NB4 (cell line): ENCODE data around the gene SLC38A11.

Experiments
- MYC ChIP-seq: IDR thresholded peaks from 2 replicates; pipeline ENCODE4 v1.6.1; 2011; ENCODE audit warnings: low read depth, low read length
- POLR2A ChIP-seq: IDR thresholded peaks from 2 replicates; pipeline ENCODE4 v1.6.1; 2011; ENCODE audit warnings: mild to moderate bottlenecking; ENCODE audit not compliant: insufficient read length; ENCODE audit errors: extremely low read depth
- TF ChIP-seq, protein P1 (sequence below): IDR thresholded peaks from one replicate; pipeline ENCODE4 v1.5.1; 2012; ENCODE audit warnings: low read depth, low read length
- TF ChIP-seq, protein P2 (sequence below): IDR thresholded peaks from 2 replicates; pipeline ENCODE4 v1.6.1; 2011; ENCODE audit warnings: low read depth, low read length

DNA sequence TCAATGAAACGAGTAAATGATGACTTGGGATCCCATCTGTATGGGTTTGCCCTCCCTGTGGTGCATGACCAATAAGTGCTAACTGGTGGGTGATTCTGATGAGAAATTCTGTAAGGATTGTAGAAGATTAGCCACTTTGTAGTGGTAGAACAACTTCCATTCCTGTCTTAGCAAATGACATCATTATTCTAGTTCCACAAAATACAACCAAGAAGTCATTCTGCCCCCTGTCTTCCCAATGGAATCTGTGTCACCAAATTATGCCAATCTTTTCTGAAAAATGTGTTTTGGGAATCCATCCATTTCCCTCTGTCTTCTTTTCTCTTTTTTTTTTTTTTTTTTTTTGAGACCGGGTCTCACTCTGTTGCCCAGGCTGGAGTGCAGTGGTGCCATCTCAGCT is 48.4 kb downstream of the SLC38A11 start:
- TF ChIP-seq, protein P1, sequence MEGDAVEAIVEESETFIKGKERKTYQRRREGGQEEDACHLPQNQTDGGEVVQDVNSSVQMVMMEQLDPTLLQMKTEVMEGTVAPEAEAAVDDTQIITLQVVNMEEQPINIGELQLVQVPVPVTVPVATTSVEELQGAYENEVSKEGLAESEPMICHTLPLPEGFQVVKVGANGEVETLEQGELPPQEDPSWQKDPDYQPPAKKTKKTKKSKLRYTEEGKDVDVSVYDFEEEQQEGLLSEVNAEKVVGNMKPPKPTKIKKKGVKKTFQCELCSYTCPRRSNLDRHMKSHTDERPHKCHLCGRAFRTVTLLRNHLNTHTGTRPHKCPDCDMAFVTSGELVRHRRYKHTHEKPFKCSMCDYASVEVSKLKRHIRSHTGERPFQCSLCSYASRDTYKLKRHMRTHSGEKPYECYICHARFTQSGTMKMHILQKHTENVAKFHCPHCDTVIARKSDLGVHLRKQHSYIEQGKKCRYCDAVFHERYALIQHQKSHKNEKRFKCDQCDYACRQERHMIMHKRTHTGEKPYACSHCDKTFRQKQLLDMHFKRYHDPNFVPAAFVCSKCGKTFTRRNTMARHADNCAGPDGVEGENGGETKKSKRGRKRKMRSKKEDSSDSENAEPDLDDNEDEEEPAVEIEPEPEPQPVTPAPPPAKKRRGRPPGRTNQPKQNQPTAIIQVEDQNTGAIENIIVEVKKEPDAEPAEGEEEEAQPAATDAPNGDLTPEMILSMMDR = no peak
- TF ChIP-seq POLR2A (no peak), MYC (no peak)
- TF ChIP-seq, protein P2, sequence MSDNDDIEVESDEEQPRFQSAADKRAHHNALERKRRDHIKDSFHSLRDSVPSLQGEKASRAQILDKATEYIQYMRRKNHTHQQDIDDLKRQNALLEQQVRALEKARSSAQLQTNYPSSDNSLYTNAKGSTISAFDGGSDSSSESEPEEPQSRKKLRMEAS = no peak
